Loucy (cell line): ENCODE results near the gene BTN3A1.
A peak's percentile ranks its signal among the peaks of the same experiment; 100 is the strongest.

Source experiments
- H2AFZ ChIP-seq: fragments of 200-600 bp; sonication (generic); 2 replicates; pipeline ENCODE4 v1.6.0; 2016; ENCODE audit warnings: antibody characterized with exemption, mild to moderate bottlenecking, low read length, moderate library complexity
- H3F3A ChIP-seq: fragments of 200-600 bp; 2 replicates; pipeline ENCODE4 v1.6.0; 2016; ENCODE audit warnings: antibody characterized with exemption, low read depth, mild to moderate bottlenecking
- H3K27me3 ChIP-seq: fragments of 200-600 bp; sonication (generic); 2 replicates; pipeline ENCODE4 v1.6.1; 2014; ENCODE audit warnings: low read length, mild to moderate bottlenecking; ENCODE audit not compliant: insufficient read depth, poor library complexity, severe bottlenecking
- H3K36me3 ChIP-seq: fragments of 200-600 bp; sonication (generic); 2 replicates; pipeline ENCODE4 v1.6.1; 2016; ENCODE audit warnings: low read length; ENCODE audit not compliant: insufficient read depth
- H3K4me1 ChIP-seq: fragments of 200-600 bp; sonication (generic); 2 replicates; pipeline ENCODE4 v1.5.1; 2014; ENCODE audit warnings: low read length, mild to moderate bottlenecking; ENCODE audit not compliant: insufficient read depth, poor library complexity, severe bottlenecking
- H3K4me2 ChIP-seq: fragments of 200-600 bp; sonication (generic); 2 replicates; pipeline ENCODE4 v1.6.0; 2014; ENCODE audit warnings: antibody characterized with exemption, low read length, low read depth, mild to moderate bottlenecking; ENCODE audit not compliant: poor library complexity, severe bottlenecking
- H3K4me3 ChIP-seq: fragments of 200-600 bp; sonication (generic); 2 replicates; pipeline ENCODE4 v1.5.1; 2014; ENCODE audit warnings: low read length, mild to moderate bottlenecking, mixed read lengths; ENCODE audit not compliant: poor library complexity, severe bottlenecking
- H3K79me2 ChIP-seq: fragments of 200-600 bp; sonication (generic); 2 replicates; pipeline ENCODE4 v1.6.1; 2014; ENCODE audit warnings: low read length; ENCODE audit not compliant: insufficient read depth
- H3K9ac ChIP-seq: fragments of 200-600 bp; sonication (generic); 2 replicates; pipeline ENCODE4 v1.6.0; 2014; ENCODE audit warnings: mild to moderate bottlenecking, low read depth, low read length, moderate library complexity; ENCODE audit not compliant: poor library complexity, severe bottlenecking
- H3K9me2 ChIP-seq: fragments of 200-600 bp; sonication (generic); replicated peaks from 2 replicates; pipeline ENCODE4 v1.6.1; 2016; ENCODE audit warnings: low read depth, low read length, mixed read lengths
- H3K9me3 ChIP-seq: fragments of 200-600 bp; sonication (generic); 2 replicates; pipeline ENCODE4 v1.6.1; 2014; ENCODE audit warnings: mild to moderate bottlenecking, antibody characterized with exemption, low read length, low read depth; ENCODE audit not compliant: insufficient read depth
- H4K20me1 ChIP-seq: fragments of 200-600 bp; sonication (generic); 2 replicates; pipeline ENCODE4 v1.6.0; 2014; ENCODE audit warnings: antibody characterized with exemption, low read length, mild to moderate bottlenecking; ENCODE audit not compliant: insufficient read depth, poor library complexity, severe bottlenecking
- CTCF ChIP-seq: fragments of 200-600 bp; sonication (generic); conservative IDR thresholded peaks from 2 replicates; pipeline ENCODE4 v1.5.1; 2014; ENCODE audit warnings: mild to moderate bottlenecking, antibody characterized with exemption, low read length
- EZH2phosphoT487 ChIP-seq: fragments of 200-600 bp; IDR thresholded peaks from 2 replicates; pipeline ENCODE4 v1.6.1; 2018; ENCODE audit warnings: antibody characterized with exemption, mild to moderate bottlenecking, moderate library complexity, borderline replicate concordance

BTN3A1 gene

GRCh38 chr6:26401987-26402658 is at the start of gene BTN3A1:
Gene BTN3A1, plus strand, starts transcription at chr6:26402275. Its CDS starts 3,289 bp downstream, at chr6:26405564.
- TF ChIP-seq CTCF (no peak), EZH2phosphoT487 (no peak)
- Histone ChIP-seq H3K4me3 (peak within 1 kb of the TSS; percentile 88), H3K9me2 (no peaks in the 10 kb centered on the region), H3F3A (no peaks in the 10 kb centered on the region), H3K27me3 (no peaks in the 10 kb centered on the region), H3K9me3 (no peaks in the 10 kb centered on the region), H2AFZ (peak within 1 kb of the TSS; percentile 85), H3K79me2 (peaks cover 24% of the 10 kb centered on the region), H3K4me1 (peaks cover 52% of the 10 kb centered on the region), H3K9ac (peak within 1 kb of the TSS; percentile 74), H4K20me1 (no peaks in the 10 kb centered on the region), H3K36me3 (no peaks in the 10 kb centered on the region), H3K4me2 (peak within 1 kb of the TSS; percentile 75)

- H3F3A ChIP-seq: no peaks in the 10 kb centered on the region
- no peaks in the 10 kb centered on the region for H3K9me2 ChIP-seq
- H3K36me3 ChIP-seq: no peaks in the 10 kb centered on the region
- no peaks in the 10 kb centered on the region for H3K9me3 ChIP-seq
- no peak overlapping the region for H3K4me3 ChIP-seq
- H3K27me3 ChIP-seq: no peaks in the 10 kb centered on the region
- TF ChIP-seq EZH2phosphoT487 (no peak), CTCF (no peak)
- H3K4me1 ChIP-seq: no peaks in the 10 kb centered on the region
- H2AFZ ChIP-seq: no peak overlapping the region
- H3K9ac ChIP-seq: no peak overlapping the region
- H4K20me1 ChIP-seq: no peaks in the 10 kb centered on the region
- no peak overlapping the region for H3K4me2 ChIP-seq
- no peaks in the 10 kb centered on the region for H3K79me2 ChIP-seq
Measured at GRCh38 chr6:26352315-26352714, 49.8 kb upstream of the BTN3A1 start.

GRCh38 chr6:26354162-26354561 is 47.9 kb upstream of the BTN3A1 start:
- Histone ChIP-seq H2AFZ (0 out of 2 replicates have a peak overlapping the region, but pooled peaks have one; percentile 54), H3K9me3 (no peaks in the 10 kb centered on the region), H3F3A (no peaks in the 10 kb centered on the region), H3K79me2 (no peaks in the 10 kb centered on the region), H3K4me1 (no peaks in the 10 kb centered on the region), H3K36me3 (no peaks in the 10 kb centered on the region), H3K9me2 (no peaks in the 10 kb centered on the region), H3K9ac (no peak overlapping the region), H3K4me3 (no peak overlapping the region), H3K27me3 (no peaks in the 10 kb centered on the region), H3K4me2 (no peak overlapping the region), H4K20me1 (no peaks in the 10 kb centered on the region)
- no peak for TF ChIP-seq CTCF
- no peak for TF ChIP-seq EZH2phosphoT487
